ENCODE data around the gene TLN1.

The TLN1 gene

GRCh38 chr9:35740243-35740642 is 8.2 kb upstream of the TLN1 start:
- Histone ChIP-seq H3K27ac (no peak overlapping the region), H3K27me3 (ENCODE audit: control insufficient read depth, insufficient read depth, low read length) (no peaks in the 10 kb centered on the region), H3K9ac (no peak overlapping the region), H3K4me3 (ENCODE audit: low read depth, low read length) (no peak overlapping the region), H2AFZ (no peak overlapping the region), H3K4me1 (no peaks in the 10 kb centered on the region), H3K79me2 (no peaks in the 10 kb centered on the region), H3K4me2 (ENCODE audit: low read length) (no peak overlapping the region), H3K36me3 (ENCODE audit: control insufficient read depth, insufficient read depth, low read length) (no peaks in the 10 kb centered on the region), H3K9me3 (ENCODE audit: control insufficient read depth, low read length) (no peaks in the 10 kb centered on the region)
- TF ChIP-seq, protein P1, sequence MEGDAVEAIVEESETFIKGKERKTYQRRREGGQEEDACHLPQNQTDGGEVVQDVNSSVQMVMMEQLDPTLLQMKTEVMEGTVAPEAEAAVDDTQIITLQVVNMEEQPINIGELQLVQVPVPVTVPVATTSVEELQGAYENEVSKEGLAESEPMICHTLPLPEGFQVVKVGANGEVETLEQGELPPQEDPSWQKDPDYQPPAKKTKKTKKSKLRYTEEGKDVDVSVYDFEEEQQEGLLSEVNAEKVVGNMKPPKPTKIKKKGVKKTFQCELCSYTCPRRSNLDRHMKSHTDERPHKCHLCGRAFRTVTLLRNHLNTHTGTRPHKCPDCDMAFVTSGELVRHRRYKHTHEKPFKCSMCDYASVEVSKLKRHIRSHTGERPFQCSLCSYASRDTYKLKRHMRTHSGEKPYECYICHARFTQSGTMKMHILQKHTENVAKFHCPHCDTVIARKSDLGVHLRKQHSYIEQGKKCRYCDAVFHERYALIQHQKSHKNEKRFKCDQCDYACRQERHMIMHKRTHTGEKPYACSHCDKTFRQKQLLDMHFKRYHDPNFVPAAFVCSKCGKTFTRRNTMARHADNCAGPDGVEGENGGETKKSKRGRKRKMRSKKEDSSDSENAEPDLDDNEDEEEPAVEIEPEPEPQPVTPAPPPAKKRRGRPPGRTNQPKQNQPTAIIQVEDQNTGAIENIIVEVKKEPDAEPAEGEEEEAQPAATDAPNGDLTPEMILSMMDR (IDR thresholded peaks at IDR 0.05) = no peak

DNA sequence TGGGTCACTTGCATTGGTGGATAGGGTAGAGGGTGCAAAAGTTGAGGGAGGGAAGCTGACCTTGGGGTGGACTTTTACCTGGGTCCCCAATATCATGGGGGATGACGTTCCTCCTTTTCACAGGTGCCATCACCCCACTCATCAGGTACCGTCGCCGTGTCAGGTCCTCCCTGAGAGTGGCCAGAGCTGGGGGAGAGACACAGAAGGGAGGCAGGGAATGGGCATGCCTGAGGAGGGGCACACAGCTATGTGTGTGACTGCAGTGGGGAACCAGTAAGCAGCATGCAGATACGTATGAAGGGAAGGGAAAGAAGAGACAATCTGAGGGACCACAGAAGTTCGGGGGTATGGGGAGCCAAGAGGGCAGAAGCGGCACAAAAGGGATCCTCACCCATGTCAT is 6.9 kb upstream of the TLN1 start:
- H3K27me3 ChIP-seq (ENCODE audit: control insufficient read depth, insufficient read depth, low read length) = no peaks in the 10 kb centered on the region
- H3K9ac ChIP-seq = no peak overlapping the region
- H2AFZ ChIP-seq = no peak overlapping the region
- no peaks in the 10 kb centered on the region for H3K36me3 ChIP-seq (ENCODE audit: control insufficient read depth, insufficient read depth, low read length)
- H3K4me1 ChIP-seq = no peaks in the 10 kb centered on the region
- no peak overlapping the region for H3K4me2 ChIP-seq (ENCODE audit: low read length)
- no peaks in the 10 kb centered on the region for H3K9me3 ChIP-seq (ENCODE audit: control insufficient read depth, low read length)
- TF ChIP-seq, protein P1 (IDR thresholded peaks at IDR 0.05) = no peak
- no peak overlapping the region for H3K27ac ChIP-seq
- H3K79me2 ChIP-seq = no peaks in the 10 kb centered on the region
- H3K4me3 ChIP-seq (ENCODE audit: low read depth, low read length) = no peak overlapping the region

GRCh38 chr9:35738186-35738585 is 6.2 kb upstream of the TLN1 start:
- no peaks in the 10 kb centered on the region for H3K9me3 ChIP-seq (ENCODE audit: control insufficient read depth, low read length)
- no peak overlapping the region for H3K27ac ChIP-seq
- H3K9ac ChIP-seq = no peak overlapping the region
- no peaks in the 10 kb centered on the region for H3K36me3 ChIP-seq (ENCODE audit: control insufficient read depth, insufficient read depth, low read length)
- H2AFZ ChIP-seq = no peak overlapping the region
- TF ChIP-seq, protein P1 (IDR thresholded peaks at IDR 0.05) = no peak
- H3K4me3 ChIP-seq (ENCODE audit: low read depth, low read length) = no peak overlapping the region
- no peak overlapping the region for H3K4me2 ChIP-seq (ENCODE audit: low read length)
- H3K79me2 ChIP-seq = no peaks in the 10 kb centered on the region
- H3K4me1 ChIP-seq = peaks cover 4% of the 10 kb centered on the region
- H3K27me3 ChIP-seq (ENCODE audit: control insufficient read depth, insufficient read depth, low read length) = no peaks in the 10 kb centered on the region

- Histone ChIP-seq H3K4me3 (ENCODE audit: low read depth, low read length) (no peak overlapping the region), H3K9ac (no peak overlapping the region), H3K27me3 (ENCODE audit: control insufficient read depth, insufficient read depth, low read length) (no peaks in the 10 kb centered on the region), H3K27ac (no peak overlapping the region), H3K4me1 (peaks cover 7% of the 10 kb centered on the region), H3K4me2 (ENCODE audit: low read length) (no peak overlapping the region), H3K79me2 (no peaks in the 10 kb centered on the region), H2AFZ (no peak overlapping the region), H3K36me3 (ENCODE audit: control insufficient read depth, insufficient read depth, low read length) (no peaks in the 10 kb centered on the region), H3K9me3 (ENCODE audit: control insufficient read depth, low read length) (no peaks in the 10 kb centered on the region)
- TF ChIP-seq, protein P1 (IDR thresholded peaks at IDR 0.05) = no peak
Measured at GRCh38 chr9:35737143-35737542, 5.1 kb upstream of the TLN1 start.

- TF ChIP-seq, protein P1 (IDR thresholded peaks at IDR 0.05) = peak; percentile 62
- Histone ChIP-seq H3K9ac (no peak overlapping the region), H3K36me3 (ENCODE audit: control insufficient read depth, insufficient read depth, low read length) (no peaks in the 10 kb centered on the region), H3K9me3 (ENCODE audit: control insufficient read depth, low read length) (no peaks in the 10 kb centered on the region), H2AFZ (no peak overlapping the region), H3K27me3 (ENCODE audit: control insufficient read depth, insufficient read depth, low read length) (no peaks in the 10 kb centered on the region), H3K4me1 (peaks cover 7% of the 10 kb centered on the region), H3K27ac (no peak overlapping the region), H3K79me2 (peaks cover 5% of the 10 kb centered on the region), H3K4me3 (ENCODE audit: low read depth, low read length) (no peak overlapping the region), H3K4me2 (ENCODE audit: low read length) (no peak overlapping the region)
Measured at GRCh38 chr9:35736201-35736633, 4.2 kb upstream of the TLN1 start.
